HG02943 (cell line): ENCODE data around the gene ZC3H18.

ENCODE experiments used
- ATAC-seq: cut with Tn5 transposase; IDR thresholded peaks from one replicate; pipeline ENCODE4 v1.9.1; 2021; ENCODE audit warnings: mild to moderate bottlenecking, low read depth, moderate library complexity; ENCODE audit not compliant: unreplicated experiment

The ZC3H18 gene

GRCh38 chr16:88578446-88579313, 8.5 kb downstream of the ZC3H18 start:
- ATAC-seq = no peak

GRCh38 chr16:88580371-88580770, 10.2 kb downstream of the ZC3H18 start:
- no peak for ATAC-seq

- no peak for ATAC-seq
These were observed 10.8 kb downstream of the ZC3H18 start for GRCh38 chr16:88581033-88581432.

- ATAC-seq = no peak
These were observed 12.8 kb downstream of the ZC3H18 start for GRCh38 chr16:88582912-88583575.

- ATAC-seq = no peak
These were observed 14.5 kb downstream of the ZC3H18 start for GRCh38 chr16:88584676-88585075.

GRCh38 chr16:88585269-88585668, 15.1 kb downstream of the ZC3H18 start:
- no peak for ATAC-seq

- no peak for ATAC-seq
These were observed 15.9 kb downstream of the ZC3H18 start for GRCh38 chr16:88585927-88586581.

GRCh38 chr16:88588148-88588547, 17.9 kb downstream of the ZC3H18 start:
- ATAC-seq = no peak

GRCh38 chr16:88588754-88589153, 18.6 kb downstream of the ZC3H18 start:
- ATAC-seq = no peak

- no peak for ATAC-seq
These were observed 19.2 kb downstream of the ZC3H18 start for GRCh38 chr16:88589441-88589840.

- no peak for ATAC-seq
These were observed 21.4 kb downstream of the ZC3H18 start for GRCh38 chr16:88591577-88592021.

- ATAC-seq = no peak
These were observed 22.9 kb downstream of the ZC3H18 start for GRCh38 chr16:88593061-88593460.

GRCh38 chr16:88593489-88593888, 23.3 kb downstream of the ZC3H18 start:
- ATAC-seq = no peak

- no peak for ATAC-seq
These were observed 23.7 kb downstream of the ZC3H18 start for GRCh38 chr16:88593910-88594309.

GRCh38 chr16:88595101-88595500, 24.9 kb downstream of the ZC3H18 start:
- ATAC-seq = no peak

GRCh38 chr16:88595921-88596320, 25.7 kb downstream of the ZC3H18 start:
- no peak for ATAC-seq

GRCh38 chr16:88596483-88596882, 26.3 kb downstream of the ZC3H18 start:
- ATAC-seq = no peak

- ATAC-seq = no peak
These were observed 27.8 kb downstream of the ZC3H18 start for GRCh38 chr16:88597856-88598491.

GRCh38 chr16:88599092-88599733, 29.0 kb downstream of the ZC3H18 start:
- no peak for ATAC-seq

- ATAC-seq = no peak
These were observed 29.8 kb downstream of the ZC3H18 start for GRCh38 chr16:88599825-88600538.
